Muscle of back (tissue), 11 donors: ENCODE results near the gene CEP89. TPM values are rescaled to one million over a fixed set of nuclear protein-coding genes. Genes with fewer than 3 reads are reported as not detected.
A peak's percentile ranks its signal among the peaks of the same experiment; 100 is the strongest.
"Not testable (repeated sequence)": the region's sequence is repeated elsewhere in the genome, so short reads cannot be mapped to it uniquely, and the experiment has no call there.

Experiments
- DNase-seq, 3 donors: peaks; one replicate each; pipeline versions ENCODE4 v3.0.0 to v3.0.0-alpha.2; 2013
- polyA plus RNA-seq, 10 donors: library from polyadenylated mRNA; unstranded; fragments of 120-200 nt; gene quantifications; one replicate each; pipeline ENCODE4 v1.2.1, GENCODE V29; 2013; ENCODE audit not compliant: insufficient read length in 10 of 10

The CEP89 gene
- polyA plus RNA-seq, 10 donors: 15.6 to 23.1 (median 19.9) TPM

- DNase-seq: no peak
Measured at GRCh38 chr19:32852216-32852615, 119.5 kb downstream of the CEP89 start.

- not testable (repeated sequence) for DNase-seq
Measured at GRCh38 chr19:32848035-32848434, 123.7 kb downstream of the CEP89 start.

GRCh38 chr19:32843716-32844245 is 128.0 kb downstream of the CEP89 start:
- DNase-seq: no peak

DNA sequence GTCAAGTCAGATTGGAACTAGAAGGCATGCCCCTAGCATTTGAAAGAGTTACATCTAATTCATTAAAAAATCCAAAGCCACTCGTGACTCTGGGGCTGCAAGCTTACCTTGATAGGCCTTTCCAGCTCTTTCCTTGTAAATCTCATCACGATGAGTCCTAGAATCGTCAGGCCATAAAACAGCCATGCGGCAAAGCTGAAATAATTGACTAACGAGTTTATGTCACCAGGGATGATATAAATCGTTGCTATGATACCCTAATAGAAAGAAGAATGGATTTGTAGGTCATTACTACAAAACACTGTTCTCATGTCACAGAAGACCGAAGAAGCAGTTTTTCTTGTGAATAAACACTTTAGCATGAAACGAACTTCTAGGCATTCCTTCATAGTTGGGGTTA is 129.7 kb downstream of the CEP89 start:
- no peak for DNase-seq

- no peak for DNase-seq
Measured at GRCh38 chr19:32837531-32837930, 134.2 kb downstream of the CEP89 start.

GRCh38 chr19:32833388-32833787 is 138.4 kb downstream of the CEP89 start:
- DNase-seq: not testable (repeated sequence)

DNA sequence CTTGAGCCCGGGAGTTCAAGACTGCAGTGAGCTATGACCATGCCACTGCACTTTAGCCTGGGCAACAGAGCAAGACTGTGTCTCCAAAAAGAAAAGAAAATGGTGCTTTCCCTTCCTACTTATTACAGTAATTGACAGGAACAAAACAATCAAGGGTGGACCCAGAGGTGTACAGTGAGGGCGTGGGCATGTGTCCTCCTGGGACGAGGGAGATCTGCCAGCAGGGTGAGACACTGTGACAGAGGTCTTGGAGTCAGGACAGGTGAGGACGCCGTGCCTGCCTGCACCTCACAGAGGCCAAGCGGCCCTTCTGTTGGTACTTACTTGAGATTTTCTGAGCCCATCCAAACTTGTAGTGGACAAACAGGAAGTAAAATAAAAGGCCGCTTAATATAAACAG is 138.9 kb downstream of the CEP89 start:
- not testable (repeated sequence) for DNase-seq

- DNase-seq: not testable (repeated sequence)
Measured at GRCh38 chr19:32832094-32832493, 139.7 kb downstream of the CEP89 start.

- no peak for DNase-seq
Measured at GRCh38 chr19:32831611-32832010, 140.1 kb downstream of the CEP89 start.

DNA sequence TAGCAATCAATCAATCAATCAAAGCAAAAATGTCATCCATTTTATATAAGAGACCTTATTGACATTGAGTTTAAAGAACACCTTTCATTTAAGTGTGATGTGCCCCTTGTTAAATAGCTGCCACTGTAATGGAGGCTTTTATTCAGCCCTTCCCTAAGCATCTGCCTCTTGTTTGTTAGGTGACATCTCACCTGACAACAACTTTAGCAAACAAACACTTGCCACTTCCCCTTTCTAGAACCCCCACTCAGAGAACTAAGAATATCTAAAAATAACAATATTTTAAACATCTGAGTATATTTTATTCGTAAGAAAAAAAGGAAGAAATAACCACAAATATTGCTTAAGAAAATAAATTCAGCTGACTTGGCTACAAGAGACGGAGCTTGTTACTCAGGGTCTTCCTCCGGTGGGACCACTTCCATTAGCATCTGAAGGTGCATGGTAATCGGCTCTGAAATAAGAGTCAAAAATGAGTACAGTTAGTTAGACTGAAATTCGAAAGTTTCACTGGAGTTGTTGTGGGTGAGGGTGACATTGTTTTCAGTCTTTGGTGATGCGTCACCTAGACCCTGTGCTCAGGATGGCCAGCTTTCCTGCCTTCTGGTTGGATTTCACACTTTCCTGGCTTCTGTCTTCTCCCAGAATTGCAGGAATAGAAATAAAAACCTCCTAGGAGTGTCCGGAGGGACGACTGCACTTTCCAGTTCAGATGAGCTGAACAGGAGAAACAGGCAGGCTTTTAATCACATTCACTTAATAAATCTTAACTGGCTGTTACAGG is 141.3 kb downstream of the CEP89 start:
- DNase-seq: peak in 1 of 3 donors; percentile 31

- DNase-seq: no peak
Measured at GRCh38 chr19:32829345-32829896, 142.3 kb downstream of the CEP89 start.

DNA sequence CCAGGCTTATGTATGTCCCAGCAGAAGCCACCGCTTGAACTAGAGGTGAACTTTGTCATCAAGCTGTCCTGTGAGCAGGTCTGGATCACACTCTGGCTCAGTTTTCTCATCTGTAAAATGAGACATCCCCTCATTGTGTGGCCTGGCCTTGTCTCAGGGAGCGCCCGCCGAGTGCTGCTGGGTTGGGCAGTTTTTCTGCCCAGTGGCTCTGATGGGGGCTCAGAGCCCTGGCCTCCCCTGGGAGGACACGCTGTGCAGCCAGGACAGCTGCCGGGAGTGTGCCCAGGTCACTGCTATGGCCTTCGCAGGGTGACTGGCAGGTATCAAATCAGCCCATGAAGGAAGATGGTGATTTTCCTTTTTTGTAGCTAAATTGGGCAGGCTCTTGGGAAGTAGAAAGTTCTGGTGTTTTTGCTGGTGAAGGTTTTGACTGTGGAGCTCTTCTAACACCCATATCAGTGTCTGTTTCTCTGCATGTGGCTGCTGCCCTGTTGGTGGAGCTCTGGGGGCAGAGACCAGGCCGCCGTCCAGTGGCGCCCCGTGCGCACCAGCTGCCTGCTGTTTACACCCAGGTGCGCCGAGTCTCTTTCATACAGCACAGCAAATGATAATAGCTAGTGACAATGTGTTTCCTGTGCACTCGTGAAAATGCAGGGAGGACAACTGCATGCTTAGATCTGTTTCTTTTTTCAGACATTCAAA is 143.0 kb downstream of the CEP89 start:
- no peak for DNase-seq

GRCh38 chr19:32828139-32828538 is 143.6 kb downstream of the CEP89 start:
- DNase-seq: no peak

Other genes starting within 250 kb of the CEP89 start
- under 1 TPM; 0.12 to 0.72 (median 0.60) TPM for gene SLC7A9, start 102.2 kb downstream of the CEP89 start, polyA plus RNA-seq
- 1 to 10 TPM; 1.0 to 3.2 (median 1.9) TPM for gene FAAP24, start 284 bp upstream of the CEP89 start, polyA plus RNA-seq
- 1 to 10 TPM; 1.1 to 2.6 (median 1.6) TPM for gene RHPN2, start 92.9 kb upstream of the CEP89 start, polyA plus RNA-seq
- 1 to 10 TPM; 5.1 to 9.1 (median 7.8) TPM for gene GPATCH1, start 109.2 kb upstream of the CEP89 start, polyA plus RNA-seq
- gene WDR88, start 160.2 kb upstream of the CEP89 start, polyA plus RNA-seq: under 1 TPM; 0.29 to 0.71 (median 0.54) TPM
- 10 to 100 TPM; 14.0 to 26.6 (median 20.6) TPM for gene LRP3, start 222.4 kb upstream of the CEP89 start, polyA plus RNA-seq